GM12878 (cell line): ENCODE results near the gene PTPRJ. TPM values are rescaled to one million over a fixed set of nuclear protein-coding genes. Genes with fewer than 3 reads are reported as not detected.

Source experiments
- ATAC-seq: fragments of 200-7000 bp; cut with Tn5 transposase; 3 replicates; pipeline ENCODE4 v1.9.1; 2020; ENCODE audit warnings: mild to moderate bottlenecking, moderate library complexity
- BruUV-seq: library from RNA; stranded (reverse); fragments of 400-500 nt; replicated peaks from 2 replicates; lab custom pipeline; 2021; lab: Mats Ljungman, UMichigan
- CTCF ChIA-PET: fragments of 300-600 bp; sonication (Branson Sonifier 250); formaldehyde crosslinking; extraction: SDS; loops from one replicate; lab custom pipeline; 2021; ENCODE audit warnings: inconsistent platforms; lab: Yijun Ruan, JAX
- POLR2A ChIA-PET: fragments of 350-600 bp; formaldehyde crosslinking; extraction: SDS; loops from one replicate; lab custom pipeline; 2021; ENCODE audit warnings: inconsistent platforms; lab: Charles Lee
- RAD21 ChIA-PET: fragments of 300-600 bp; sonication (Branson Sonifier 250); formaldehyde crosslinking; loops from one replicate; lab custom pipeline; 2023; ENCODE audit warnings: antibody characterized with exemption; ENCODE audit not compliant: unreplicated experiment; lab: Charles Lee
- SMC1A ChIA-PET: fragments of 300-600 bp; sonication (Branson Sonifier 250); formaldehyde crosslinking; loops from one replicate; lab custom pipeline; 2023; ENCODE audit not compliant: unreplicated experiment, uncharacterized antibody; lab: Charles Lee
- DNase-seq: peaks from one replicate; pipeline ENCODE4 v3.0.0-alpha.2; 2011; ENCODE audit warnings: low read depth, low spot score
- FAIRE-seq: peaks from 3 replicates; lab custom pipeline; 2011; peaks lifted over from hg19 to GRCh38; lab: Jason Lieb, UNC
- H2AFZ ChIP-seq: 2 replicates; pipeline ENCODE4 v1.6.0; 2011; ENCODE audit warnings: low read depth, low read length, control low read depth; ENCODE audit not compliant: control insufficient read depth
- H3K27ac ChIP-seq: 2 replicates; pipeline ENCODE4 v1.5.1; 2011; ENCODE audit warnings: control low read depth; ENCODE audit not compliant: control insufficient read depth, insufficient read depth
- H3K27me3 ChIP-seq, 2 experiments: replicated peaks in 1 of 2; 2 replicates each; pipeline versions ENCODE4 v1.6.0 to v1.6.1; 2011; ENCODE audit warnings: low read length in 1 of 2; ENCODE audit not compliant: control insufficient read depth in 2 of 2, insufficient read depth in 2 of 2
- H3K36me3 ChIP-seq, 2 experiments: 2 replicates each; pipeline ENCODE4 v1.5.1; 2011; ENCODE audit warnings: low read length in 1 of 2; ENCODE audit not compliant: control insufficient read depth in 2 of 2, insufficient read depth in 2 of 2
- H3K4me1 ChIP-seq: 2 replicates; pipeline ENCODE4 v1.6.1; 2011; ENCODE audit warnings: mild to moderate bottlenecking, low read length, moderate library complexity, mixed read lengths; ENCODE audit not compliant: control insufficient read depth, insufficient read depth
- H3K4me2 ChIP-seq: 2 replicates; pipeline ENCODE4 v1.6.0; 2011; ENCODE audit warnings: control low read depth; ENCODE audit not compliant: control insufficient read depth, insufficient read depth
- H3K4me3 ChIP-seq: fragments of 200-600 bp; sonication (generic); 2 replicates; pipeline ENCODE4 v1.5.1; 2016
- H3K79me2 ChIP-seq: 2 replicates; pipeline ENCODE4 v1.6.0; 2011; ENCODE audit warnings: low read length; ENCODE audit not compliant: control insufficient read depth, insufficient read depth
- H3K9ac ChIP-seq: 2 replicates; pipeline ENCODE4 v1.8.0; 2011; ENCODE audit warnings: low read length, control low read depth, mixed read lengths; ENCODE audit not compliant: control insufficient read depth, insufficient read depth
- H3K9me3 ChIP-seq: replicated peaks from 3 replicates; pipeline ENCODE4 v1.5.1; 2011; ENCODE audit warnings: mild to moderate bottlenecking, low read length; ENCODE audit not compliant: control insufficient read depth, insufficient read depth
- H4K20me1 ChIP-seq: 2 replicates; pipeline ENCODE4 v1.6.0; 2011; ENCODE audit not compliant: control insufficient read depth, insufficient read depth
- BRCA1 ChIP-seq: IDR thresholded peaks from 2 replicates; pipeline ENCODE4 v1.6.1; 2011; ENCODE audit warnings: low read depth, low read length, improper control_type of control experiment
- CEBPB ChIP-seq, 2 experiments: fragments of 150-350 bp in 1 of 2; IDR thresholded peaks; 2 replicates each; pipeline ENCODE4 v1.6.1; 2012 to 2014; ENCODE audit warnings: low read depth in 2 of 2, low read length in 2 of 2, borderline replicate concordance in 1 of 2, inconsistent platforms in 1 of 2
- CREB1 ChIP-seq: IDR thresholded peaks from 2 replicates; pipeline ENCODE4 v1.6.1; 2012; ENCODE audit warnings: low read depth, mild to moderate bottlenecking, inconsistent platforms
- IRF3 ChIP-seq: fragments of 450-650 bp; IDR thresholded peaks from 2 replicates; pipeline ENCODE4 v1.6.1; 2014; ENCODE audit warnings: mild to moderate bottlenecking
- MXI1 ChIP-seq: fragments of 150-350 bp; IDR thresholded peaks from 2 replicates; pipeline ENCODE4 v1.6.1; 2011; ENCODE audit warnings: low read depth, mild to moderate bottlenecking, inconsistent platforms, low read length, improper control_type of control experiment
- NR2F1 ChIP-seq: fragments of 450-650 bp; conservative IDR thresholded peaks from 2 replicates; pipeline ENCODE4 v1.6.1; 2017; ENCODE audit warnings: mild to moderate bottlenecking
- SIX5 ChIP-seq: IDR thresholded peaks from 2 replicates; pipeline ENCODE4 v1.6.1; 2011; ENCODE audit warnings: mild to moderate bottlenecking, low read depth, low read length, moderate library complexity; ENCODE audit not compliant: severe bottlenecking
- YBX1 ChIP-seq: fragments of 450-650 bp; IDR thresholded peaks from 2 replicates; pipeline ENCODE4 v1.6.1; 2016; ENCODE audit warnings: antibody characterized with exemption
- ZNF274 ChIP-seq: IDR thresholded peaks from one replicate; pipeline ENCODE4 v1.8.0; 2011; ENCODE audit not compliant: insufficient read length, insufficient read depth
- ZNF384 ChIP-seq: IDR thresholded peaks from 2 replicates; pipeline ENCODE4 v1.6.1; 2012; ENCODE audit warnings: low read depth, mild to moderate bottlenecking, low read length, improper control_type of control experiment, borderline replicate concordance
- WGBS: methylation state at CpG from one replicate; pipeline ENCODE4 v1.1.6; 2016; ENCODE audit warnings: low lambda C conversion rate; ENCODE audit not compliant: insufficient replicate concordance, insufficient coverage; ENCODE audit errors: missing lambda C conversion rate; 5-methylcytosine and 5-hydroxymethylcytosine counted together
- in situ Hi-C: fragments of 300-500 bp; cut with MboI; formaldehyde crosslinking; loops from 9 replicates; pipeline ENCODE4 v1.14.3; 2018; ENCODE audit warnings: mixed read lengths
- intact Hi-C: fragments of 100-400 bp; cut with micrococcal nuclease; formaldehyde crosslinking; loops from one replicate; pipeline ENCODE4 v1.14.2; 2022; ENCODE audit not compliant: unreplicated experiment
- polyA plus RNA-seq, 11 experiments: library from polyadenylated mRNA; depleted of rRNA in 4 of 11; unstranded in 6 of 11; stranded (reverse) in 5 of 11; fragments of >200 nt; fragmentation: Nextera tagmentation in 4 of 11; fragmentation: Illumina TruSeq in 1 of 11; extraction: Ambion mirVana in 4 of 11; extraction: Trizol in 1 of 11; gene quantifications; 1 replicate in 1 of 11; 2 replicates in 10 of 11; pipeline versions ENCODE4 v1.2.1 to v1.2.3, GENCODE V29; 2011 to 2016; ENCODE audit warnings: inconsistent platforms in 2 of 11, missing spikeins in 2 of 11, low read depth in 1 of 11
- total RNA-seq, 4 experiments: library from RNA; depleted of rRNA in 3 of 4; stranded (reverse); fragments of >200 nt in 3 of 4; fragmentation: Illumina TruSeq in 1 of 4; extraction: Trizol in 1 of 4; gene quantifications; 2 replicates each; pipeline versions ENCODE4 v1.2.1 to v1.2.3, GENCODE V29; 2013 to 2021
- TF ChIP-seq, protein P1 (sequence below): fragments of 450-650 bp; IDR thresholded peaks from 2 replicates; pipeline ENCODE4 v1.6.1; 2016; ENCODE audit warnings: mild to moderate bottlenecking

PTPRJ gene
- total and polyA plus RNA-seq, 10 of the 15 experiments (the other 5 are each of a cell fraction or from before 2014, with no cell fraction given) = 0.22 to 22.4 (median 7.4) TPM

DNA sequence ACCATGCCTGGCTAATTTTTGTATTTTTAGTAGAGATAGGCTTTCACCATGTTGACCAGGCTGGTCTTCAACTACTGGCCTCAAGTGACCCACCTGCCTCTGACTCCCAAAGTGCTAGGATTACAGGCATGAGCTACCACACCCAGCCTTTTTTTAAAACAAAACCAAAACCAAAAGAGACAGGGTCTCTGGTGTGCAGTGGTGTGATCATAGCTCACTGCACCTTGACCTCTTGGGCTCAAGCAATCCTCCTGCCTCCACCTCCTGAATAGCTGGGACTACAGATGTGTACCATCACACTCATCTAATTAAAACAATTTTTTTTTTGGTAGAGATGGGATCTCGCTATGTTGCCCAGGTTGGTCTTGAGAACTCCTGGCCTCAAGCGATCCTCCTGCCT lies 77.7 kb downstream of the PTPRJ start:
- CTCF ChIA-PET = no interaction called here
- no TSS peak for BruUV-seq
- no peak for FAIRE-seq
- ATAC-seq = peak; percentile 45; the same call in 1 of the 3 replicates
- Histone ChIP-seq H3K4me1 (peaks cover 42% of the 10 kb centered on the region), H3K27ac (no peak overlapping the region; the same call in 1 of the 2 replicates), H4K20me1 (no peaks in the 10 kb centered on the region), H3K9ac (no peak overlapping the region), H3K79me2 (peaks cover 5% of the 10 kb centered on the region; the same call in 1 of the 2 replicates), H3K36me3 (0 out of 4 replicates have a peak, but pooled peaks cover 0 to 4% of the 10 kb centered on the region in 2 experiments), H2AFZ (no peak overlapping the region), H3K4me2 (no peak overlapping the region), H3K27me3 (no peaks in the 10 kb centered on the region), H3K4me3 (no peak overlapping the region), H3K9me3 (no peaks in the 10 kb centered on the region)
- RAD21 ChIA-PET = interaction anchor here (1.0 kb wide), 1 partner anchor 123 kb away, joined by 3 read pairs; no protein-coding TSS in a partner anchor
- intact Hi-C loops = no loop called here
- in situ Hi-C loops = no loop called here
- no peak for DNase-seq
- SMC1A ChIA-PET = interaction anchor here (0.7 kb wide), 1 partner anchor 17 kb away, joined by 3 read pairs; no protein-coding TSS in a partner anchor
- 71% methylated on average over 2 of the region's 2 CpGs for WGBS
- TF ChIP-seq, protein P1, sequence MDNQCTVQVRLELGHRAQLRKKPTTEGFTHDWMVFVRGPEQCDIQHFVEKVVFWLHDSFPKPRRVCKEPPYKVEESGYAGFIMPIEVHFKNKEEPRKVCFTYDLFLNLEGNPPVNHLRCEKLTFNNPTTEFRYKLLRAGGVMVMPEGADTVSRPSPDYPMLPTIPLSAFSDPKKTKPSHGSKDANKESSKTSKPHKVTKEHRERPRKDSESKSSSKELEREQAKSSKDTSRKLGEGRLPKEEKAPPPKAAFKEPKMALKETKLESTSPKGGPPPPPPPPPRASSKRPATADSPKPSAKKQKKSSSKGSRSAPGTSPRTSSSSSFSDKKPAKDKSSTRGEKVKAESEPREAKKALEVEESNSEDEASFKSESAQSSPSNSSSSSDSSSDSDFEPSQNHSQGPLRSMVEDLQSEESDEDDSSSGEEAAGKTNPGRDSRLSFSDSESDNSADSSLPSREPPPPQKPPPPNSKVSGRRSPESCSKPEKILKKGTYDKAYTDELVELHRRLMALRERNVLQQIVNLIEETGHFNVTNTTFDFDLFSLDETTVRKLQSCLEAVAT = no peak
- no peak for TF ChIP-seq YBX1
- TF ChIP-seq MXI1 = no peak
- no peak for TF ChIP-seq SIX5
- no peak for TF ChIP-seq CREB1
- TF ChIP-seq ZNF274 = no peak
- TF ChIP-seq IRF3 = no peak
- no peak for TF ChIP-seq BRCA1
- no peak for TF ChIP-seq CEBPB (IDR thresholded peaks at IDR 0.05; ENCODE audit: borderline replicate concordance in 1 of 2, low read depth in 2 of 2, low read length in 2 of 2)
- no peak for TF ChIP-seq NR2F1
- no peak for TF ChIP-seq ZNF384
- POLR2A ChIA-PET = interaction anchor here (0.9 kb wide), 1 partner anchor 10 kb away, joined by 3 read pairs; no protein-coding TSS in a partner anchor
